Body of pancreas (tissue), 4 donors: ENCODE data around the gene CDHR4. TPM values are rescaled to one million over a fixed set of nuclear protein-coding genes. Genes with fewer than 3 reads are reported as not detected.

ENCODE experiments used
- ATAC-seq: fragments of 150-250 bp; one replicate; pipeline ENCODE4 v1.9.1; 2016
- DNase-seq, 4 donors: peaks; one replicate each; pipeline ENCODE4 v3.0.0-alpha.2; 2019
- H3K27ac ChIP-seq, 4 donors: fragments of 200-600 bp; sonication (generic); 1 replicate in 3 of 4; 2 replicates in 1 of 4; pipeline versions ENCODE4 v1.5.1 to v1.6.1; 2016 to 2019; ENCODE audit warnings: mild to moderate bottlenecking in 1 of 4, mixed read lengths in 1 of 4, moderate library complexity in 1 of 4
- H3K27me3 ChIP-seq, 2 donors: fragments of 200-600 bp; sonication (generic); one replicate each; pipeline ENCODE4 v1.6.0; 2016; ENCODE audit warnings: mild to moderate bottlenecking in 1 of 2
- H3K36me3 ChIP-seq, 2 donors: fragments of 200-600 bp; sonication (generic); replicated peaks in 1 of 2; 2 replicates each; pipeline ENCODE4 v1.5.1; 2016; ENCODE audit warnings: low read depth in 2 of 2; ENCODE audit not compliant: insufficient read depth in 1 of 2
- H3K4me1 ChIP-seq: fragments of 200-600 bp; sonication (generic); one replicate; pipeline ENCODE4 v1.6.0; 2016
- H3K4me3 ChIP-seq, 2 donors: fragments of 200-600 bp; sonication (generic); 1 replicate in 1 of 2; 2 replicates in 1 of 2; pipeline ENCODE4 v1.5.1; 2016 to 2019
- H3K9me3 ChIP-seq, 3 donors: fragments of 200-600 bp; sonication (generic); 1 replicate in 2 of 3; 2 replicates in 1 of 3; pipeline ENCODE4 v1.5.1; 2016
- CTCF ChIP-seq, 7 experiments: fragments of 450-650 bp in 4 of 7; fragments of 200-600 bp in 3 of 7; sonication (generic) in 3 of 7; IDR thresholded peaks; one replicate each; pipeline ENCODE4 v1.5.1; 2016 to 2019; ENCODE audit warnings: antibody characterized with exemption in 7 of 7
- POLR2A ChIP-seq, 3 donors: fragments of 450-650 bp; IDR thresholded peaks; one replicate each; pipeline ENCODE4 v1.6.1; 2016; ENCODE audit warnings: antibody characterized with exemption in 3 of 3, mild to moderate bottlenecking in 2 of 3
- WGBS, 2 donors: methylation state at CpG; one replicate each; pipeline ENCODE4 v1.1.5; 2017; 5-methylcytosine and 5-hydroxymethylcytosine counted together
- intact Hi-C: fragments of 100-400 bp; cut with DNase I; formaldehyde crosslinking; loops from one replicate; pipeline ENCODE4 v1.15.1; 2023
- total RNA-seq, 2 donors: library from RNA; depleted of rRNA; stranded (reverse); fragments of >200 nt; gene quantifications; one replicate each; pipeline ENCODE4 v1.1.0, GENCODE V29; 2016

Gene CDHR4
- total RNA-seq, 2 donors from 2014 or later: 0.26 TPM; not detected in 1

- DNase-seq (no peak), ATAC-seq (no peak)
- TF ChIP-seq CTCF (IDR thresholded peaks at IDR 0.05): no peak
- TF ChIP-seq POLR2A (IDR thresholded peaks at IDR 0.05): no peak
- Histone ChIP-seq H3K9me3 (no peaks in the 10 kb centered on the region), H3K4me3 (no peak overlapping the region), H3K36me3 (peaks cover 0 to 5% of the 10 kb centered on the region in 2 donors), H3K27me3 (no peaks in the 10 kb centered on the region), H3K4me1 (peaks cover 12% of the 10 kb centered on the region), H3K27ac (no peak overlapping the region)
- 46 to 56% methylated on average over 3 of the region's 3 CpGs for WGBS, 2 donors
- intact Hi-C loops: no loop called here
These were observed 24.1 kb downstream of the CDHR4 start for GRCh38 chr3:49775538-49775937.

GRCh38 chr3:49772703-49773102 lies 27.0 kb downstream of the CDHR4 start:
- 91 to 95% methylated on average over 2 of the region's 2 CpGs for WGBS, 2 donors
- Histone ChIP-seq H3K36me3 (peaks cover 0 to 5% of the 10 kb centered on the region in 2 donors), H3K4me3 (no peak overlapping the region), H3K9me3 (no peaks in the 10 kb centered on the region), H3K27ac (no peak overlapping the region), H3K27me3 (no peaks in the 10 kb centered on the region), H3K4me1 (peaks cover 18% of the 10 kb centered on the region)
- no peak for DNase-seq
- intact Hi-C loops: no loop called here
- no peak for TF ChIP-seq CTCF (IDR thresholded peaks at IDR 0.05)
- no peak for TF ChIP-seq POLR2A (IDR thresholded peaks at IDR 0.05)
- no peak for ATAC-seq

- Histone ChIP-seq H3K27me3 (no peaks in the 10 kb centered on the region), H3K36me3 (no peaks in the 10 kb centered on the region), H3K4me3 (no peak overlapping the region), H3K9me3 (no peaks in the 10 kb centered on the region), H3K4me1 (peaks cover 18% of the 10 kb centered on the region), H3K27ac (no peak overlapping the region)
- WGBS, 2 donors: 79 to 81% methylated on average over 1 of the region's 1 CpG
- TF ChIP-seq POLR2A (IDR thresholded peaks at IDR 0.05) (no peak), CTCF (IDR thresholded peaks at IDR 0.05) (no peak)
- intact Hi-C loops: no loop called here
- ATAC-seq (no peak), DNase-seq (no peak)
These were observed 28.2 kb downstream of the CDHR4 start for GRCh38 chr3:49771340-49771938.

- TF ChIP-seq POLR2A (IDR thresholded peaks at IDR 0.05) (no peak), CTCF (IDR thresholded peaks at IDR 0.05) (no peak)
- DNase-seq: no peak
- intact Hi-C loops: no loop called here
- Histone ChIP-seq H3K4me3 (no peak overlapping the region), H3K27ac (no peak overlapping the region), H3K4me1 (peaks cover 15% of the 10 kb centered on the region), H3K9me3 (no peaks in the 10 kb centered on the region), H3K36me3 (no peaks in the 10 kb centered on the region), H3K27me3 (no peaks in the 10 kb centered on the region)
- ATAC-seq: no peak
These were observed 29.7 kb downstream of the CDHR4 start for GRCh38 chr3:49769926-49770325.

GRCh38 chr3:49769286-49769915 lies 30.3 kb downstream of the CDHR4 start:
- Histone ChIP-seq H3K27me3 (no peaks in the 10 kb centered on the region), H3K4me1 (peaks cover 15% of the 10 kb centered on the region), H3K9me3 (no peaks in the 10 kb centered on the region), H3K27ac (no peak overlapping the region), H3K4me3 (no peak overlapping the region), H3K36me3 (no peaks in the 10 kb centered on the region)
- DNase-seq (no peak), ATAC-seq (no peak)
- WGBS, 2 donors: 26 to 44% methylated on average over 3 of the region's 3 CpGs
- intact Hi-C loops: no loop called here
- TF ChIP-seq CTCF (IDR thresholded peaks at IDR 0.05): no peak
